ENCODE measurements around the gene TAPT1. TPM values are rescaled to one million over a fixed set of nuclear protein-coding genes. Genes with fewer than 3 reads are reported as not detected.

The TAPT1 gene
- total and polyA plus RNA-seq, 2 of the 13 experiments (the other 11 are each of a cell fraction or from before 2014, with no cell fraction given) = 24.5 to 25.3 TPM

- 100% methylated on average over 3 of the region's 3 CpGs for WGBS (ENCODE audit: low lambda C conversion rate)
- Histone ChIP-seq H3K79me2 (ENCODE audit: insufficient read depth, low read length) (peaks cover 6% of the 10 kb centered on the region), H3K27ac (ENCODE audit: extremely low read length, insufficient read depth, low read length) (no peak overlapping the region), H3K4me2 (ENCODE audit: low read depth, low read length) (no peak overlapping the region), H2AFZ (ENCODE audit: low read length) (no peak overlapping the region), H3K9me3 (ENCODE audit: low read length) (no peaks in the 10 kb centered on the region), H3K36me3 (replicated peaks in 1 of 2; ENCODE audit: control insufficient read depth in 1 of 2, insufficient read depth in 2 of 2, low read length in 2 of 2) (peaks cover 6 to 19% of the 10 kb centered on the region in 2 experiments), H3K4me1 (ENCODE audit: insufficient read depth, low read length) (no peaks in the 10 kb centered on the region), H4K20me1 (ENCODE audit: insufficient read depth, low read length) (peaks cover 9% of the 10 kb centered on the region; the same call in 1 of the 2 replicates), H3K4me3 (replicated peaks in 1 of 3; ENCODE audit: insufficient read depth in 1 of 3, low read depth in 2 of 3, low read length in 3 of 3) (no peak overlapping the region), H3K27me3 (ENCODE audit: control insufficient read depth in 1 of 2, insufficient read depth in 2 of 2, low read length in 2 of 2) (no peaks in the 10 kb centered on the region), H3K9ac (ENCODE audit: insufficient read depth, low read depth, low read length) (no peak overlapping the region)
- no peak for ATAC-seq
- no peak for DNase-seq (ENCODE audit: low spot score)
- ChIA-PET CTCF (ENCODE audit: low intra/inter-chr PET ratio, low total read pairs) (no interaction called here), POLR2A (no interaction called here)
- intact Hi-C loops (cut with micrococcal nuclease; ENCODE audit: unreplicated experiment) = loop anchor here (2.0 kb wide), 1 partner anchor 60 kb away; no protein-coding TSS in a partner anchor
- FAIRE-seq = no peak
- TF ChIP-seq KLF11 (CRISPR knock-in tag; IDR thresholded peaks at IDR 0.05) (no peak), ZFP36L2 (CRISPR knock-in tag; IDR thresholded peaks at IDR 0.05) (no peak), CREB1 (IDR thresholded peaks at IDR 0.05) (no peak), CREB1 (CRISPR knock-in tag; IDR thresholded peaks at IDR 0.05) (no peak), ZSCAN5A (CRISPR knock-in tag; IDR thresholded peaks at IDR 0.05; ENCODE audit: borderline replicate concordance) (no peak), ZNF225 (CRISPR knock-in tag; IDR thresholded peaks at IDR 0.05) (no peak), ZNF138 (CRISPR knock-in tag; IDR thresholded peaks at IDR 0.05; ENCODE audit: low read depth) (no peak), ZBTB25 (CRISPR knock-in tag; IDR thresholded peaks at IDR 0.05) (no peak)
- in situ Hi-C loops (cut with HindIII; ENCODE audit: extremely low pct_ligation_motif_present, low pct_unique_long_range_greater_than_20kb) = loop anchor here (5.0 kb wide), 1 partner anchor 177 kb away; no protein-coding TSS in a partner anchor
- no TSS peak for BruUV-seq (replicated peaks)
Measured at GRCh38 chr4:16204505-16204904, 21.8 kb downstream of the TAPT1 start.

Data from HepG2 (cell line).